Measurements from ENCODE around the gene TPR.

- no peak for TF ChIP-seq CTCF (IDR thresholded peaks at IDR 0.05)
- TF ChIP-seq POLR2A (IDR thresholded peaks at IDR 0.05): no peak
- TF ChIP-seq POLR2AphosphoS5 (IDR thresholded peaks at IDR 0.05): no peak
Measured at GRCh38 chr1:186302381-186302920, 72.6 kb downstream of the TPR start.

Data from breast epithelium (tissue), 3 donors.